ENCODE measurements around the gene TMEM18. TPM values are rescaled to one million over a fixed set of nuclear protein-coding genes. Genes with fewer than 3 reads are reported as not detected.

The TMEM18 gene
- total RNA-seq, 1 experiment from 2014 or later: 30.7 TPM

DNA sequence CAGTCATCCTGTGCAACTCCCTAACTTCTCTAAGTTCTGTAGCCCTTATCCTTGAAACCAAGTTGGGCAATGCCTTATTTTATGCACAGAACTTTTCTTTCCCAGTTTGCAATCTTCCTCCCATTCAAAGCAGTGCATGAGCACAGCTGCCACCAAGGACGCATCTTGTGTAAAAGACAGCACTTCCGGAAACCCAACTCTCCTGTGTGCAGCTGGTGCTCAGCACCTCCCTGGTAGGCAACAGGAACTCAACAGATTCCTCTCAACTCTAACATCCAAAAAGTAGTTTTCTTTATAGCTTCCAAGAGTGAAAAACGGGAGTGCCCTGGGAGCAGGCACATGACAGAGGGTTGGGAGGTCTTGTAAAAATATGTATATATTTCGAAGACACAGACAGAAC lies 2.2 kb downstream of the TMEM18 start:
- Histone ChIP-seq H3K9me3 (ENCODE audit: control insufficient read depth, low read depth, low read length) (no peaks in the 10 kb centered on the region), H4K91ac (ENCODE audit: insufficient read length, low read depth, low read length) (no peak overlapping the region), H3T11ph (ENCODE audit: low read length) (no peak overlapping the region), H2BK12ac (ENCODE audit: insufficient read length, low read depth, low read length) (no peak overlapping the region), H3K4me1 (ENCODE audit: insufficient read depth, low read length) (no peaks in the 10 kb centered on the region), H3K23ac (ENCODE audit: insufficient read length, low read depth, low read length) (no peak overlapping the region), H2BK5ac (ENCODE audit: insufficient read length, low read length) (no peak overlapping the region), H2BK15ac (ENCODE audit: low read depth, low read length) (no peak overlapping the region), H4K8ac (replicated peaks; ENCODE audit: insufficient read length, low read depth, low read length) (no peak overlapping the region), H3K4me2 (ENCODE audit: insufficient read depth, insufficient read length, low read length) (no peak overlapping the region), H3K18ac (ENCODE audit: insufficient read length, low read depth, low read length) (no peak overlapping the region), H3K9ac (ENCODE audit: extremely low read depth, insufficient read length, low read length) (no peak overlapping the region), H3K23me2 (ENCODE audit: insufficient read length, low read depth, low read length, poor library complexity, severe bottlenecking) (peaks cover 8% of the 10 kb centered on the region), H2BK20ac (ENCODE audit: low read depth, low read length, poor library complexity, severe bottlenecking) (no peak overlapping the region), H3K79me1 (ENCODE audit: insufficient read depth, low read depth, low read length, poor library complexity, severe bottlenecking) (peaks cover 3% of the 10 kb centered on the region), H3K4ac (ENCODE audit: low read depth, low read length) (no peak overlapping the region), H2BK120ac (ENCODE audit: low read depth, low read length, poor library complexity, severe bottlenecking) (no peak overlapping the region), H4K20me1 (ENCODE audit: control insufficient read depth, insufficient read depth, insufficient read length) (no peaks in the 10 kb centered on the region), H3K27me3 (ENCODE audit: insufficient read depth, low read length) (no peaks in the 10 kb centered on the region), H2AK5ac (ENCODE audit: insufficient read length, low read length) (no peak overlapping the region), H2AFZ (ENCODE audit: low read length) (no peak overlapping the region), H4K5ac (ENCODE audit: insufficient read length, low read depth, low read length) (no peak overlapping the region), H3K14ac (ENCODE audit: insufficient read depth, low read length) (no peak overlapping the region), H3K79me2 (ENCODE audit: insufficient read depth, low read length) (peaks cover 4% of the 10 kb centered on the region; the same call in 1 of the 2 replicates), H3K27ac (ENCODE audit: insufficient read length, low read depth, low read length) (no peak overlapping the region), H3K56ac (ENCODE audit: insufficient read length, low read depth, low read length) (no peak overlapping the region)
- no peak overlapping the region; a peak in 1 of 7 replicates for H3K27ac Mint-ChIP-seq
- no CpG with 5 or more reads among the region's 4 CpGs for WGBS (ENCODE audit: extremely low coverage, insufficient read length, low lambda C conversion rate)
- H3K9me3 Mint-ChIP-seq: no peaks in the 10 kb centered on the region; a peak in 1 of 5 replicates
- peaks cover 35 to 36% of the 10 kb centered on the region in 2 experiments for H3K4me1 Mint-ChIP-seq
- TF ChIP-seq, protein P1, sequence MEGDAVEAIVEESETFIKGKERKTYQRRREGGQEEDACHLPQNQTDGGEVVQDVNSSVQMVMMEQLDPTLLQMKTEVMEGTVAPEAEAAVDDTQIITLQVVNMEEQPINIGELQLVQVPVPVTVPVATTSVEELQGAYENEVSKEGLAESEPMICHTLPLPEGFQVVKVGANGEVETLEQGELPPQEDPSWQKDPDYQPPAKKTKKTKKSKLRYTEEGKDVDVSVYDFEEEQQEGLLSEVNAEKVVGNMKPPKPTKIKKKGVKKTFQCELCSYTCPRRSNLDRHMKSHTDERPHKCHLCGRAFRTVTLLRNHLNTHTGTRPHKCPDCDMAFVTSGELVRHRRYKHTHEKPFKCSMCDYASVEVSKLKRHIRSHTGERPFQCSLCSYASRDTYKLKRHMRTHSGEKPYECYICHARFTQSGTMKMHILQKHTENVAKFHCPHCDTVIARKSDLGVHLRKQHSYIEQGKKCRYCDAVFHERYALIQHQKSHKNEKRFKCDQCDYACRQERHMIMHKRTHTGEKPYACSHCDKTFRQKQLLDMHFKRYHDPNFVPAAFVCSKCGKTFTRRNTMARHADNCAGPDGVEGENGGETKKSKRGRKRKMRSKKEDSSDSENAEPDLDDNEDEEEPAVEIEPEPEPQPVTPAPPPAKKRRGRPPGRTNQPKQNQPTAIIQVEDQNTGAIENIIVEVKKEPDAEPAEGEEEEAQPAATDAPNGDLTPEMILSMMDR (conservative IDR thresholded peaks at IDR 0.05): no peak
- H3K36me3 Mint-ChIP-seq (ENCODE audit: insufficient read depth in 1 of 3, low read depth in 3 of 3): peaks cover 11 to 30% (median 28%) of the 10 kb centered on the region in 3 experiments; a peak in 6 of 7 replicates
- H3K4me3 Mint-ChIP-seq: peak overlapping the region in 1 of 2 experiments; percentile 98; a peak in 1 of 5 replicates
- no peak for DNase-seq
- no peaks in the 10 kb centered on the region for H3K27me3 Mint-ChIP-seq (ENCODE audit: low read depth)
